Measurements from ENCODE around the gene MACC1.
"Not testable (repeated sequence)": the region's sequence is repeated elsewhere in the genome, so short reads cannot be mapped to it uniquely, and the experiment has no call there.

MACC1 gene

DNA sequence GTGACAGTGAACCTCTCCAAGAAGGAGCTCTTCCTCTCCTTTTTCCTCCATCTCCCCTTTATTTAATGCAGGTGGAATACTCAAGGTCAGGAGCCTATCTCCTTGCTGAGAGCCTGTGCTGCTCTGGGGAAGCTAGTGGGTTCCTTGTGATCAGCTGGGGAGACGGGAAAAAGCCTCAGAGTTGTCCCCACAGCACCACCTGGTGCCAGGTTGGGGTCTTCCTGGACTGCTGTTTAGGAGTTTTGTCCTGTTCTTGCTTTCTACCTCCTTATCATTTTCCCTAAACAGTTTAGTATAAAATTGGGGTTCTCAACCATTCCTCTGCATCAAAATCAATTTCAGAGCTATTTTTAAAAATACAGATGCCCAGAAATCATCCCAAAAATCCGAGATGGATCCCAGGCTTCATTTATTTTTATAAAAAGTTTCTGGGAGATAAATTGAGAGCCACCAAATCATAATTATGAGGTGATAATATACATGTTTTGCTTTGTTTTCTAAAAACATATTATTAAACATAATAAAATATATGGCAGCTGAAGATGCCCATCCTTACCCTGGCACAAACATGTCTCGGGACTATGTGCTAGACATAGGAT lies 44.3 kb downstream of the MACC1 start:
- peak in 1 of 5 experiments; percentile 1 for DNase-seq

DNA sequence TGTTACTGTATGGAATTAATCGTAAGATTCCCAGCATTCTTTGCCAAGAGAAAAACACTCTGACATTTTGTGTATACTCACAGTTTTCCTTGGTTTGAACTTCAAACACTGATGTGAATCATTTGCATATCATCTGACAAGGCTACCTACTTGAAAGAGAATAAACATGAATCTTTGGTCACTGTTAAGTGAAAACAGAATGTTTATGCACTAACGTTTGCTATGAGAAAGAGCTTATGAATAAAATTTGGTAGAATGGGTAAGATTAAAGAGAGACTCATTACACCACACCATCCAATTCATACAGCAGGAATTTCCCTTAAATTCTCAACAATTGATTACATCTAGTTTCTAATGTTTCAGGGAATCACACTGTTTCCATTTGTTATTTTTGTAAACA lies 46.6 kb downstream of the MACC1 start:
- no peak for DNase-seq

DNA sequence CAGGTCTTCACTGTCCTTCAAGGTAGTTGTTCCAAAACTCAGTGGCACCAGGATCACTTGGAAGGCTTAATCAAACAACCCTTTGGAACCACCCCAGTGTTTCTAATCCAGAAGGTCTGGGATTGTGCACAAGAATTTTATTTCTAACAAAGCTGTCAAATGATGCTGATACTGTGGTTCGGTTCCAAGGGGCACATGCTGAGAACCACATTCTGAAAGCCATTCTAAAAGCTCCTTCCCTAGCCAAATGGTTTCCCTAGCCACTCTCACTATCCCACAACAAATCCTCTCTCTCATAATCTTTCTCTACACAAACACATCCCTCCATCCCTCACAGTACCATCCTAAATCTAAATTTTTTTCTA lies 52.1 kb downstream of the MACC1 start:
- no peak for DNase-seq

DNA sequence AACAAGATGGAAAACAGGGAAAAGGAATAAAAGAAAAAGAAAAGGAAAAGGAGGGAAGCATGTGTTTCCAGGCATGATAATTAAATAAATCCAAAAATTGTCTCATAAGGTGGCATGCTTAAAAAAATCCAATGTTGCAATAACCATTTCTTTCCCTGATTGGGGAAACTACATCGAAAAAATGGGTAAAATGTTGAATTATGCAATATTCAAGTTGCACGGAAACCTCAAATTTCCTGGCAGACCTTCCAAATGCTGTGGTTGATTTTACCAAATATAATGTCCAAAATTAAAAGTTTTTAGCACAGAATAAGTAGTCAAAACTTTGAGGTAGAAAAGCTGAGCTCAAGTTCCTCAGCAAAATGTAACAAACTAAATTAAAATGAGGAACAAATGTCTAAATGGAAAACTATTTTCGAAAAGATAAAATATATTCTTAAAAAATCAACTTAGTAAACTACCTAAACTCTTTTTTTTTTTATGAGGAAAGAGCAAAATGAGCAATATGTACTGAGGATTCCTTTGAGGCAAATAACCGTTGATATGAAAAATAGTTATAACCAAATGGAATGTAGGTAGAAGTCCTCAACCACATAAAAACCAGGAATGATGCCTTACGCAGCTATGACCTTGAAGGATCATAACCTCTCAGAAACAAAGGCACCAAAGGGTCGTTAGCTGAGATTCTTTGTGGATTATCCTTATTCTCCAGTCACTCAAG lies 52.6 kb downstream of the MACC1 start:
- DNase-seq = no peak

DNA sequence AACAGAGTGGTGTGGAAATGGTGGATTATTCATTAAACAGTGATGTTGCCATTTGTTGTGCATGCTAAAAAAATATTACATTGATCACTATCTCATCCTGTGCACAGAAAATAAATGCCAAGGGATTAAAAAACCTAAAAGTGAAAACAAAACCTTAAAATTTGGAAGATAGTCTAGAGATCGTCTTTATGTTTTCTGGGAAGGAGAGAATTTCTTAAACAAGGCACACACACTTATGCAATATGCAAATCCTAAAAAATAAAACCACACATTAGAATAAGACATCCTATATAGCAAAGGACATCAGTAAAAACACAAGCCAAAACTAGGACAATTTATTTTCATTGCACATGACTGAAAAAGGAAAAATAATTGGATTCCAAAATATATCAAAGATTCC lies 54.5 kb downstream of the MACC1 start:
- DNase-seq = no peak

DNA sequence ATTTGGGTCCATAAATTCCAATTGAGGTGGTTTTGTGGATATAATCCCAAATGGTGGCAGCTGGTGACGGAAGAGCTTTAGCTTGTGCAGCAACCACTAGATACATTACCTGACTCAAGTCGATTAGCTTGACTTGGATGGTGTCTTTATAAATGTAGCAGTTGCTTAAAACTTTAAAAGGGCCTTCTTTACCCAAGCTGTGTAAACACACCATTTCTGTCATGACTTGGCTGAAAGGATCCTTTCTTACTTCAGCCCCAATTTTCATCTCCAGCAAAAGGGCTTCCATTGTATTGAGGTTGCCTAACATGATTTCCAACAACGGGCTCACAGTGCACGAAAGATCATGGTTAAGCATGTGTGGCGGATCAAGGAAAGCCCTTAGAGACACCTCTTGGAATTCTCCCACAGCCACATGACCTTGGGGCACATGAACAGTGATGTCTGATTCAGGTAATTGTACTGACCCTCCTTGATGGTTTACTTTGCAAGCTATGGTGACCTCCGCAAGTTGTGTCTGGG lies 57.9 kb downstream of the MACC1 start:
- no peak for DNase-seq

DNA sequence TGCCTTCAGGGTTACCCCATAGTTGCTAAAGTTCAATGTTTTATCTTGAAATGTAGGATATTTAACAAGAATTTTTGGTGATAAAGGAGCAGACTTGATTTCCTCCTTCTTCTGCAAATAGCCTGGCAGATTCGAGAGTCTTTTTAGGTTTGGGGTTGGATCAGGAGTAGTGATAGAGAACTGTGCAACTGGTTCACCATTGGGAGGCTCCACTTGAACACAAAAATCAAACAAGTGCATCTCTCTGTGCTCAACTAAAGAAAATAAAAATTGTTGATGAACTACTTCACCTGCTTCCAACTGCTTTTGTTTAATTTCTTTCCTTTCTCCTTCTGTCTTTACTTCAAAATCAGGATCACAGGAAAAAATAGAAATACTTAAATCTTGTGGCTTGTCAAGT lies 58.5 kb downstream of the MACC1 start:
- peak in 1 of 5 experiments; percentile 0 for DNase-seq

DNA sequence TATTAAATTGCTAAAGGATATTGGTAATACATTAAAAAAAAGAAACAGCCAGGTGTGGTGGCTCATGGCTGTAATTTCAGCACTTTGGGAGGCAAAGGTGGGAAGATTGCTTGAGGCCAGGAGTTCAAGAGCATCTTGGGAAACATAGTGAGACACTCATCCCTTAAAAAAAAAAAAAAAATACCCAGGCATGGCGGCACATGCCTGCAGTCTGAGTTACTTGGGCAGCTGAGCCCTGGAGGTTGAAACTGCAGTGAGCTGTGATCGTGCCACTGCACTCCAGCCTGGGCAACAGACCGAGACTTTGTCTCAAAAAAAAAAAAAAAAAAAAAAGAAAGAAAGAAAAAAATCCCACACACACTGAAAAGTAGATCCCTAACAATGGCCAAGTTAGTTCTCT lies 59.7 kb downstream of the MACC1 start:
- no peak for DNase-seq

DNA sequence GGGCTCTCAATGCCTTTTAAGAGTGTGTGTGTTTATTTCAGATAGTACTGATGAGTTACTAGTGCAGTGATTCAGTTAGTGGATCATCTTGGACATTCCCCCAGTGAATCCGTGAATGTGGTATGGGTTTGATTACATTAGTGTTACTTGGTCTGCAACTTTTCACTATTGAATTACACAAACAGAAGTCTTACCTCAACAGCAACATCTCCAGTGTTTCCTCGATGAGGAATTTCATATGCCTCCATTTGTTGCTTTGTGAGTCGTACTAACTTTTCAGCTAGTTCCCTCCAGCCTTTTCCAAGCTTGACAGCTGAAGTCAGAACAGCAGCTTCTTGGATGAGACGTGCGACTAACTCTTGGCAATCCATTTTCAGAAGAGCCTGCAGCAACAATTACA lies 63.2 kb downstream of the MACC1 start:
- no peak for DNase-seq

DNA sequence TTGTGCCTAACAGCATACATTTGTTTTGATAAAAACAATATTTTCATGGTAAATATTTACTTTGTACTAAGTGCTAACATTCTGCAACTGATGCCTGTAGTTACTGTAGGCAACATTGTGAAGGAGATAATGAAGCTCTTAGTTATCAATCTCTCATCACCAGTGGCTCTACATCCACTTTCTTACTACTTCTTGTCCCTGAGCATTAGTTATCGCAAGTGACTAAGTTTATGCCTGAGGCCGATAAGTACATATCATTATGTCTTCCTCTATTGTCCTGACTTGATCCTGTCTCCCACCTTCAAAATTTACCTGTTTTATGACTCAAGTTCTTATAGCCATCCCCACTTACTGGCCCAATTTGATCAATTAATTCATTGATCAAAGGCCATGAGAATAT lies 63.6 kb downstream of the MACC1 start:
- DNase-seq = no peak

DNA sequence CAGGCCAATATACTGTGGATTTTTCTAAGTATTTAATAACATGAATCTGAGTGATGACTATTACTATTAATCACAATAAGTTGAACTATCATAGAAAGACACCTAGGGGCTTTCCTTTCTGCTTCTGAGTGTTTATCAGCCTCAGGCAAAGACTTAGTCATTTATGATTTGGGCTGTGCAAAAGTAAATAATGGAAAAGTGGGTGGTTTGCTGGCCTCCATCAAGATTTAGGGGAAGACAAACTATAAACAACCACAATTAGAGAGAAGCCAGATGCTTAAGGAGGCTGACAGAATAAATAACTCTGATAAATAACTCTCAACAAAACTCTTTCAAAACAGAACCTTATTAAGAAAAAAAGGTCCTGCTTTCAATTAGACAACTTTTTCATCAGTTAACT lies 64.7 kb downstream of the MACC1 start:
- no peak for DNase-seq

DNA sequence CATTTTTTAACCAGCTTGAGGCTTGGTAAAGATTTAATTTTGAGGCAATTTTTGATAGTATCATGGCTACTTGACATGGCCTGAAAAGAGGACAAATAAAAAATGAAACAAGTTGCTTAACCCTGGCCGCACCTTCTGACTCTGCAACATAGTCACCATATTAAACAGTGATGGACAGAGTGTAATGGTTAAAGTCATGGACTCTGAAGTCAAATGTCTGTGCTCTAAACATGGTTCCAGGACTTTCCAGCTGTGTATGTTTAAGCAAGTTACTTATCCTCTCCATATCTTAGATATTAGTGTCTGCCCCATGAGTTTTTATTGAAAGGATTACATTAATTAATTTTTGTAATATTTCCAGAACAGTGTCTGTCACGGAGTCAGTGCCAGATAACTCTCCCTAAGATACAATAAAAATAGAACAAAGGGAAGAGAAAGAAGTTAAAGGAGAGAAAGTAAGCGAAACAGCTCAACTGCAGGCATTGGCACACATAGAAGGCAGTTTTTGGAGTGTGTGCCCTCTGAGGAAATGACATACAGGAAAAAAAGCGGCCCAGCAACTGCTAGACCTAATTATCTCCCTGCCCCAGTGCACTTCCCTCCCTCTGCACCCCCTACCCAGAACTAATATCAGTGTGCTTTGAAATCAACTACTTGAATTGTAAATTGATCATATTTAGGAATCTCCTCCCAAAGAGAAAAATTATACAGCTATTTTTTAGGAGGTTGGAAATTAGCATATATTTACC lies 65.3 kb downstream of the MACC1 start:
- DNase-seq = no peak

DNA sequence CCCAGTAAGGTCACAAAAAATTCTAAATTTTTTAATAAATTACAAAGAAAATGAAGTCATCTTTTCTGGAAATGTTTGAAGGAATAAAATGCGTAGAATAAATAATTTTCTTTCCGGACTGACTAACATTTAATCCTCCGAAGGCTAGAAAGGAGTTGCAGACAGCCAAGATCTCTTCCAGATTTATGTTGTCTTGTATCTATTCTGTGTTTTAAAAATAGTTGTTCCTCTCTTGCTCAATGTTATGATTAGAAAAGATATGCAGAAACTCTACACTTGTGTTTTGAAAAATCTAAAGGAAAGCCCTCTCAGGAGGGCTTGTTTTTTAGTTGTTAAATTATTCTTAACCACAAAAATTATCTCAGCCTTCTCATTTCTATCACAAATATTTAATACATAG lies 70.7 kb downstream of the MACC1 start:
- no peak for DNase-seq

DNA sequence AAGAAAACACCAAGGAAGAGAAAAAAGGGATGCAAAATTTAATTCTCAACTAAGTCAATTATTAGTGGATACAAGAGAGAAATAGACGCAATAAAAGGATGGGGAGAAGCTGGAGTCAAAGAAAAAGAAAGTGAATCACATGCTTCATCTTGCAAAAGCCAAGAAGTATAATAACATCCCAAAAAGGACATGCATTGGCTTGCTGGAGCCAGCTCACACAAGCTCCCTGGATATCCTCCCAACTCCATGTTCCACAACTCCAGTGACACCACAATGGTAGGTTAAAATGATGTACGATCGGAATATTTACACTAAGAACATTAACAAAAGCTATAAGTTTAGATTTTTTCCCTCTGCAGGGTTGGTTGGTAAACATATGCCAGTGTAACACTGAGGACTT lies 72.4 kb downstream of the MACC1 start:
- no peak for DNase-seq

DNA sequence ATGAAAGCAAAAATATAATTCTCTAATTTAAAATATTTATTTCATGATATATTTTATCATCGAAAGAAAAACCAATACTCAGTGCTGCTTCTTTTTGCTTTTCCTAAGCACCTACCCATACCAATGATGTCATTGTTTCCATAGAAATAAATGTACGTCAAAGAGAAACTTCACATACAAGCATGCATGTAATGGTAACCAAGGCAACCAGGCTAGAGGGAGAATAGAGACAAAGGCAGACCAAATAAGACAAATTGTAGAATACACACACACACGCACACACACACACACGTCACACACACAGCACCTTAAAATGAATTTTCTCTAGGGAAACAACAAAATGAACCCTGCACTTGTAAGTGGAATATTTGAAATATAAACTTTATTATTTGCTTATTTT lies 75.5 kb downstream of the MACC1 start:
- peak in 1 of 5 experiments; percentile 2 for DNase-seq

DNA sequence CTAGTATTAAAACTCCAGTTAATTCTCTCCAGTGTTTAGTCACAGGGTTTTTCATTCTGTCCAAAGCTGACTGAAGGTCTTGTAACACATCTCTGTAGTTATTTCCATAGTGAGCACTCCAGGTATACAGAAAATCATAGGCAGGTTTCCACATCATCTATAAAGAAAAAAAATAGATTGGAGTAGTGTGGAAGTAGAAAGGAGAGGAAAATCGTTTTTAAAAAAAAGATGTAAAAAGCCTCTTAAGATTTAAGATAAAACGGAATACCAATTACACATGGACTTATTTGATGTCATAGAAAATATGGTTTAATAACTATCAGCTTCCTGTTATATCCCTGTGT lies 76.2 kb downstream of the MACC1 start:
- DNase-seq = no peak

DNA sequence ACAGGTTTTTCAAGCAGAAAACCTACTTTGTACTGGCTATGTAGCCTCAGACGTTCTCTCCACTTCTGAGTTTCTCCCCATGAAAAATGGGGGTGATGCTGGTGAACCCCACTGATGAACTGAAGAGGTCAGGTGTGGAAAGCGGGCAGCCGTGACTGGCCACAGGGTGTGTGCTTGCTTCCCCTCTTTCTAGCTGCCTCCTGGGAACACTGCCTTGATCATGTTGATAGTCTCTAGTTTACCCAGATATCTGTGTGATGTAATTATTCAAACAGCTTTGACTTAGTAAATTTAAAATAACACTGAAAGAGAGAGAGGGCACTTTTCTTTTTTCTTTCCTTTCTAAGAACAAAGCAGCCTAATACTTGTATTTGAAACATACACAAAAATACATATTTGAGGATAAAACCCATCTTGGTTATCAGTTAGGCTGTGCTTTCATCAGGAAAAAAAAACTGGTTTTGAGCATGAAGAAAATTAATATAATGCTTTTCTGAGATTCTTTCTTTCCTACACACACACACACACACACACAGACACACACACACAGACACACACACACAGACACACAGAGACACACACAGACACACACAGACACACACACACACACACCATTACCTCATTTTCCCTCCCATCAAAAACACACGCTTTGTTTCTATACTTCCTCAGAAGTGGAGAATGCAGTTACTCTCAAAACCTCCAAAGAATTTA lies 76.7 kb downstream of the MACC1 start:
- DNase-seq = no peak

DNA sequence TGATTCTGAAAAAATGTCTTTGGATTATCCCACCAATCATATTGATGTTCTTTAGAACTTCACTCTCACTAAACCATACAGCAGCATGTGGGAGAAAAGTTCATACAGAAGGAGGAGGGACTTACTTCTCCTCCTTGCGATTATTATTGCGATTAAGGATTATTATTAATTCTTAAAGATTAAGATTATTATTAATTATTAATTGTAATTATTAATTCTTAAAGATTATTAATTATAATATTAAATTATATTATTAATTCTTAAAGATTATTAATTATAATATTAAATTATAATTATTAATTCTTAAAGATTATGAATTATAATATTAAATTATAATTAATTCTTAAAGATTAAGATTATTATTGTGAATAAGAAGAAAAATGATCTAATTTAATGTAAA lies 80.5 kb downstream of the MACC1 start:
- DNase-seq = no peak

DNA sequence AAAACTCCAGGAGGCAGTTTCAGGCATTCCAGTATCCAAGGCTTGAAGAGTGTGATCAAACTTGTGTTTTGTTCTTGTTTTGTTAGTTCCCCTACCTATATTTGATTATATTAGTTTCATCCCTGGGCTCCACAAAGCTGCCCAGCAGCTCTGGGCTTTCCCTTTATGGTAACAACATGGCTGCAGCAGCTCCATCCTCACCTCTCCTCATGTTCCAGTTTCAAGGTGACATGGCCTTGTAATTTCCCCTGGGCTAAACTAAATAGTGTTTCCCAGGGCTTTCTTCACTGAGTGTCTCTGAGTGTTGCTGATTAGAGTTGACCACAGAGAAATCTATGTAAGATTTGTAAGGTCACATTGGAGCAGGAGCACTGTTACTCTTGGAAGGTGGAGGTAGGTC lies 83.4 kb downstream of the MACC1 start:
- DNase-seq = no peak

DNA sequence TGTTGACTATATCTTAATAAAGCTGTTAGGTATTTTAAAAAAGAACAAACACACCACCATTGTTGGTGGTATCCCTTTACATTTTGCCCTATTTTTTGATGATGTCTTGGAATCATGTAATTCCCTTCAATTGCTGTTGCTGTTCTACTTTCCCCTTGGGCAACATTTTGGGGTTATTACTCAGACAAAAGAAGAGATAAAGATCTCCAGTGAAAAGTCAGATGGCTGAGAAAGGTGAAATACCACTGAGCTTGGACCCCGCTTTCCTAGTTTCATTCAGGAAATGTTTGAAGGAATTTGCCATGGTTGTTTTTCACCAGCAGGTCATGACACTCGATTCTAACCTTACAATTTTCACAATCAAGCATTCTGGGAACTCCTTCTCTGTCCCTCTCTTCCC lies 84.6 kb downstream of the MACC1 start:
- no peak for DNase-seq

DNA sequence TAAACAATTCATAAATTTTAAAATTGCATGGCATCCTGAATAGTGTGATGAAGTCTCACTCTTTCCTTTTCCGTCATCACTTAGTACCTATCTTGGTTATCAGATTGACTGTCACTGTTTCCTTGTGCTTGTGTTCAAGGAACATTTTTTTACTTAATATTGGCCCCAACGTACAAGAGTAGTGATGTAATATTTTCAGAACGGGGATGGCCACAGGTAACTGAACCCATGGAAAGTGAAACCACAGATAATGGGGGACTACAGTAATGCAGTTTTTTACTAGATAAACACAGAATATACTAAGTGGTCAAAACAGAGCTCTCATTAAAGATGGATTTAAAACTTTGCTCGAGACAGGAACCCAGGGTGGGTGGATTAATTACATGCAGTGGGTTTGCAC lies 85.4 kb downstream of the MACC1 start:
- DNase-seq = no peak

DNA sequence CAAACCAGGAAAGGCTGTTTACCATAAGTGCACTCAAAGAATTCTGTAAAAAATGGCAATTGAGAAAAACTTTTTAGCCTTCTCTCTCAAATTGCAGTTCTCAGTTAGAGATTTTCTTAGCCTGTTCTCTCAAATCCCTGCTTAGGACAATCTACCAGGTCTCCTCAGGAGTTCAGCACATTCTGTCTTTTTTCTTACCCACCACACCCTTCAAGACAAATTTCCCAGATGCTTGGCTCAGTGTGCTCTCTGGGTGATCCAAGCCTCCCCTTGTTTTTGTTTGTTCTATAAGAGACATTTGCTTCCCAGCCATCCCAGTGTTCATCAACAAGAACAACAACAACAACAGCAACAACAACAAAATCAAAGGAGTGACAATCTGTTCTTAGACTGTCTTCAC lies 87.3 kb downstream of the MACC1 start:
- DNase-seq = no peak

DNA sequence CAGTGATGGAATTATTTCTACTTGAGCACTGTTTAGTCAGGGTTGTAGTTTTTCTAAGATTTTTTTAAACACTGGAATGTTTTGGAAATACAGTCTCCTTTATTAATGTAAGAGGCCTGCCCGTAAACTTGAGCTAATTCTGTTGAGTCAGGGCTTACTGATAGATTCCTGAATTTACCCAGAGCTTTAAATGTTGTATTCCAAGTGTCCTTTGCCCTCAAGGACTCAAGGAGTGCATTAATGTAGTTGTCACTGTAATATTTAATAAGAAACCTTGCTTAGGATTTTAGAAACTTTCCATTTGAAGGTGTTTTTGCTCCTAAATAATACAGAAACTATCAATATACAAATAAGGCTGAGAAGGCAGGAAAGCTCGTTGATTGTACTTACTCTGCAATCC lies 89.2 kb downstream of the MACC1 start:
- DNase-seq = no peak

DNA sequence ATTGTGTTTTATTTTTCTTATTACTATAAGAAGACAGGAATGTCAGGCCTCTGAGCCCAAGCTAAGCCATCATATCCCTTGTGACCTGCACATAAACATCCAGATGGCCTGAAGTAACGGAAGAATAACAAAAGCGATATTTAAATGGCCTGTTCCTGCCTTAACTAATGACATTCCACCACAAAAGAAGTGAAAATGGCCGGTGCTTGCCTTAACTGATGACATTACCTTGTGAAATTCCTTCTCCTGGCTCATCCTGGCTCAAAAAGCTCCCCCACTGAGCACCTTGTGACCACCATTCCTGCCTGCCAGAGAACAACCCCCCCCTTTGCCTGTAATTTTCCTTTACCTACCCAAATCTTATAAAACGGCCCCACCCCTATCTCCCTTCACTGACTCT lies 91.1 kb downstream of the MACC1 start:
- DNase-seq = not testable (repeated sequence)

Measured in T-helper 2 cell (primary cell).